Measurements from ENCODE around the gene SERPINA1.
"Not testable (repeated sequence)": the region's sequence is repeated elsewhere in the genome, so short reads cannot be mapped to it uniquely, and the experiment has no call there.

Gene SERPINA1

DNA sequence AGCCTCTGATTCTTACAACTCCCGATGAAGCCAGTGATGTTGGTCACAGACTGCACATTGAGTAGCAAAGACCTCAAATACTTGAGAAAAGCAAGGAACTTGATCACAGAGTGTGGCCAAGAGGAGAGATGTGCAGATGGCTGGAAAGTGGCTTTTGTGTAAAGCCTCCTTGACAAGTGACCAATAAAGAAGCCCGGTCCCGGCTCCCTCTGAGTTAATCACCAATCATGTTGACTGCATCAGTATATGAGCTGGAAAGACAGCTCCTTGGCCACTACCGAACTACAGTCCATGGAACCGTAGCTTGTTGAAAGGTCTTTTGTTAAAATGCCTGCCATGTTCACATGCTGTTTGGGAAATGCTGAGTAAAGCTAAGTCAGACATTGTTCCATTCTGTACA is 41.6 kb downstream of the SERPINA1 start:
- no peaks in the 10 kb centered on the region for H3K36me3 ChIP-seq (ENCODE audit: insufficient read depth, low read depth, low read length)
- no peaks in the 10 kb centered on the region for H3K27me3 ChIP-seq (ENCODE audit: insufficient read depth, low read length)
- H3K4me3 ChIP-seq (ENCODE audit: low read length), result no peak overlapping the region
- no peak overlapping the region for H3K27ac ChIP-seq (ENCODE audit: low read length)
- H3K4me1 ChIP-seq (ENCODE audit: insufficient read depth, low read length), result no peaks in the 10 kb centered on the region
- H3K9ac ChIP-seq (ENCODE audit: low read depth, low read length), result no peak overlapping the region
- no peaks in the 10 kb centered on the region for H3K9me3 ChIP-seq (ENCODE audit: insufficient read depth, low read depth, low read length)

- H3K27me3 ChIP-seq (ENCODE audit: insufficient read depth, low read length); H3K27ac ChIP-seq (ENCODE audit: low read length); H3K9ac ChIP-seq (ENCODE audit: low read depth, low read length); H3K4me3 ChIP-seq (ENCODE audit: low read length); H3K36me3 ChIP-seq (ENCODE audit: insufficient read depth, low read depth, low read length); H3K4me1 ChIP-seq (ENCODE audit: insufficient read depth, low read length); H3K9me3 ChIP-seq (ENCODE audit: insufficient read depth, low read depth, low read length): not testable (repeated sequence)
These were observed 42.2 kb downstream of the SERPINA1 start for GRCh38 chr14:94346065-94346786.

- Histone ChIP-seq H3K27me3 (ENCODE audit: insufficient read depth, low read length) (no peaks in the 10 kb centered on the region), H3K27ac (ENCODE audit: low read length) (no peak overlapping the region), H3K4me3 (ENCODE audit: low read length) (no peak overlapping the region), H3K9ac (ENCODE audit: low read depth, low read length) (no peak overlapping the region), H3K4me1 (ENCODE audit: insufficient read depth, low read length) (no peaks in the 10 kb centered on the region), H3K36me3 (ENCODE audit: insufficient read depth, low read depth, low read length) (no peaks in the 10 kb centered on the region), H3K9me3 (ENCODE audit: insufficient read depth, low read depth, low read length) (no peaks in the 10 kb centered on the region)
These were observed 42.9 kb downstream of the SERPINA1 start for GRCh38 chr14:94345344-94346064.

GRCh38 chr14:94344389-94344788 is 44.0 kb downstream of the SERPINA1 start:
- H3K27ac ChIP-seq (ENCODE audit: low read length), result no peak overlapping the region
- H3K9ac ChIP-seq (ENCODE audit: low read depth, low read length), result no peak overlapping the region
- no peaks in the 10 kb centered on the region for H3K4me1 ChIP-seq (ENCODE audit: insufficient read depth, low read length)
- H3K4me3 ChIP-seq (ENCODE audit: low read length), result no peak overlapping the region
- no peaks in the 10 kb centered on the region for H3K36me3 ChIP-seq (ENCODE audit: insufficient read depth, low read depth, low read length)
- no peaks in the 10 kb centered on the region for H3K9me3 ChIP-seq (ENCODE audit: insufficient read depth, low read depth, low read length)
- H3K27me3 ChIP-seq (ENCODE audit: insufficient read depth, low read length), result no peaks in the 10 kb centered on the region

GRCh38 chr14:94343238-94344005 is 45.0 kb downstream of the SERPINA1 start:
- no peaks in the 10 kb centered on the region for H3K9me3 ChIP-seq (ENCODE audit: insufficient read depth, low read depth, low read length)
- H3K27me3 ChIP-seq (ENCODE audit: insufficient read depth, low read length), result no peaks in the 10 kb centered on the region
- no peaks in the 10 kb centered on the region for H3K36me3 ChIP-seq (ENCODE audit: insufficient read depth, low read depth, low read length)
- H3K4me3 ChIP-seq (ENCODE audit: low read length), result no peak overlapping the region
- no peak overlapping the region for H3K27ac ChIP-seq (ENCODE audit: low read length)
- H3K9ac ChIP-seq (ENCODE audit: low read depth, low read length), result no peak overlapping the region
- H3K4me1 ChIP-seq (ENCODE audit: insufficient read depth, low read length), result no peaks in the 10 kb centered on the region

GRCh38 chr14:94342334-94342934 is 46.0 kb downstream of the SERPINA1 start:
- H3K27me3 ChIP-seq (ENCODE audit: insufficient read depth, low read length), result no peaks in the 10 kb centered on the region
- no peaks in the 10 kb centered on the region for H3K9me3 ChIP-seq (ENCODE audit: insufficient read depth, low read depth, low read length)
- H3K4me3 ChIP-seq (ENCODE audit: low read length), result no peak overlapping the region
- no peaks in the 10 kb centered on the region for H3K4me1 ChIP-seq (ENCODE audit: insufficient read depth, low read length)
- H3K27ac ChIP-seq (ENCODE audit: low read length), result no peak overlapping the region
- no peaks in the 10 kb centered on the region for H3K36me3 ChIP-seq (ENCODE audit: insufficient read depth, low read depth, low read length)
- H3K9ac ChIP-seq (ENCODE audit: low read depth, low read length), result no peak overlapping the region

DNA sequence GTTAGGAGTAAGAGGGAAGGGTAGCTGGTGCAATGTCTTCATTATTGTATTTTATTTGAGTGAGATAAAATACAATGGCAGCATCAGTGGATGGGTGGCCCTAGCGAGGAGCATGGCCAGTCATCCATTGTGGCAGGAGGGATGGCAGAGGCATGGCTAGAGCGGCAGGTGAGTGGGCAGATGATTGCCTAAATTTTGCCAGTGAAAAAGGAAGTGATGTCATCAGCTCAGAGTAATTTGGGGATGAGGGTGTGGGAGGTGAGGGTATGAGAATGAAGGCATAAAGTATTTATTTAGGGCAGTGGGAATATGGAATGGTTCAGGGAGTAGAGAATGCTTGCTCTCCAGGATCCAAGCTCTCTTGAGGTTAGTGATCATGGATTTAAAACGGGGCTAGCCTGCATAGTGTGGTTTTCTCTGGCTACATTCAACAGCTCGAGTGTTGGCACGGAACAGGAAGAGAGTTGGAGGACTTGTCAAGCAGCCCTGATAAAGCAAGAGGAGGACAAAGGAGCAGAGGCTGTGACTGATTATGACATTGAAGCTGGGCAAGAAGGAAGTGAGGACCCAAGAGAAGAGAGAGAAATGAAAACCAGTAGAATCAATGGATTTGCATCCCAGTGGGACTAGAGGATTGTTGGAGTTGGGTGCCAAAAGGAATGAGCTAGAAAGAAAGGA is 46.6 kb downstream of the SERPINA1 start:
- Histone ChIP-seq H3K4me3 (ENCODE audit: low read length) (no peak overlapping the region), H3K27ac (ENCODE audit: low read length) (no peak overlapping the region), H3K9ac (ENCODE audit: low read depth, low read length) (no peak overlapping the region), H3K4me1 (ENCODE audit: insufficient read depth, low read length) (no peaks in the 10 kb centered on the region), H3K36me3 (ENCODE audit: insufficient read depth, low read depth, low read length) (no peaks in the 10 kb centered on the region), H3K27me3 (ENCODE audit: insufficient read depth, low read length) (no peaks in the 10 kb centered on the region), H3K9me3 (ENCODE audit: insufficient read depth, low read depth, low read length) (no peaks in the 10 kb centered on the region)

- Histone ChIP-seq H3K27ac (ENCODE audit: low read length) (no peak overlapping the region), H3K4me3 (ENCODE audit: low read length) (no peak overlapping the region), H3K9ac (ENCODE audit: low read depth, low read length) (no peak overlapping the region), H3K4me1 (ENCODE audit: insufficient read depth, low read length) (no peaks in the 10 kb centered on the region), H3K27me3 (ENCODE audit: insufficient read depth, low read length) (no peaks in the 10 kb centered on the region), H3K36me3 (ENCODE audit: insufficient read depth, low read depth, low read length) (no peaks in the 10 kb centered on the region), H3K9me3 (ENCODE audit: insufficient read depth, low read depth, low read length) (no peaks in the 10 kb centered on the region)
These were observed 47.9 kb downstream of the SERPINA1 start for GRCh38 chr14:94340533-94340932.

DNA sequence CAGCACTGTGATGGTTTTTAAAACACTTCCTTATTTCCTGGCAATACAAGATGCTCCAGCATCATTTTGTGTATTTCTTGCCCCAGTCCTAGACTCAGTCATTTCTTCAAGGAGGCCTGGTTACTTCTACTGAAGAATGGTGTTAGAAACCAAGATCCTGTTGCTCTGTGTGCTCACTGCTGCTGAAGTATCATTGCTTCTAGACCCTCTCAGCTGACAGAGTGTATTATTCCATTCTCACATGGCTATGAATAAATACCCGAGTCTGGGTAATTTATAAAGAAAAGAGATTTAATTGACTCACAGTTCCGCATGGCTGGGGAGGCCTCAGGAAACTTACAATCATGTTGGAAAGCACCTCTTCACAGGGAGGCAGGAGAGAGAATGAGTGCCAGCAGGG is 50.4 kb downstream of the SERPINA1 start:
- H3K27me3 ChIP-seq (ENCODE audit: insufficient read depth, low read length), result no peaks in the 10 kb centered on the region
- H3K4me1 ChIP-seq (ENCODE audit: insufficient read depth, low read length), result no peaks in the 10 kb centered on the region
- H3K4me3 ChIP-seq (ENCODE audit: low read length), result no peak overlapping the region
- no peak overlapping the region for H3K27ac ChIP-seq (ENCODE audit: low read length)
- H3K9ac ChIP-seq (ENCODE audit: low read depth, low read length), result no peak overlapping the region
- no peaks in the 10 kb centered on the region for H3K9me3 ChIP-seq (ENCODE audit: insufficient read depth, low read depth, low read length)
- H3K36me3 ChIP-seq (ENCODE audit: insufficient read depth, low read depth, low read length), result no peaks in the 10 kb centered on the region

DNA sequence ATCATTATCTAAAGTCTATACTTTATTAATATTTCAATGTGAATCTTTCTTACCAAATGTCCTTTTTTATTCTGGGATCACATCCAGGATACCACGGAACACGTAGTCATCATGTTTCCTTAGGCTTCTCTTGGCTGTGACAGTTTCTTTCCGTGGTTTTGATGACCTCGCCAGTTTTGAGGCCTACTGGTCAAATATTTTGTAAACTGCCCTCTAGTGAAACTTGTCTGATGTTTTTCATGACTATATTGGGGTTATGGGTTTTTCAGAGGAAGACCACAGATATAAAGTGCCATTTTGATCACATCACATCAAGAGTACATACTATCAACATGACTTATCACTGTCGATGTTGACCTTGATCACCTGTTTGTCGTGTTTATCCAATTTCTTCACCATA is 51.1 kb downstream of the SERPINA1 start:
- no peaks in the 10 kb centered on the region for H3K4me1 ChIP-seq (ENCODE audit: insufficient read depth, low read length)
- no peak overlapping the region for H3K9ac ChIP-seq (ENCODE audit: low read depth, low read length)
- H3K9me3 ChIP-seq (ENCODE audit: insufficient read depth, low read depth, low read length), result no peaks in the 10 kb centered on the region
- H3K27me3 ChIP-seq (ENCODE audit: insufficient read depth, low read length), result no peaks in the 10 kb centered on the region
- no peak overlapping the region for H3K27ac ChIP-seq (ENCODE audit: low read length)
- H3K36me3 ChIP-seq (ENCODE audit: insufficient read depth, low read depth, low read length), result no peaks in the 10 kb centered on the region
- H3K4me3 ChIP-seq (ENCODE audit: low read length), result no peak overlapping the region

DNA sequence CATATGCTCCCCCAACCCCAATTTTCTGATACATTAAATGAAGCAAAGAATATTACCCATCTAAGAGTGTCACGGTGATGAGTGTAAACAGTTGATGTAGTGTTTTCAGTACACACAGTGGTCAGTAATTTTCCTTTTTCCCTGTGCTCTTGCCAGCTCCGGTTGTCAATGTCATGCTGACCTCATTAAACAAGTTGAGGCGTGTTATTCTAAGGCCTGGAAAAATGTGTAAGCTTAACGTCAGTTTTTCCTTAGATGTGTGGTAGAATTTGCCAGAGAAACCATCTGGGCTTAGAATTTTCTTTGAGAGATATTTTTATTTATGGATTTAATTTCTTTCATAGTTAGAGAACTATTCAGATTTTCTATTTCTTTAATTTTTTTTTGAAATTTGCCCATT is 53.5 kb downstream of the SERPINA1 start:
- H3K4me3 ChIP-seq (ENCODE audit: low read length), result no peak overlapping the region
- H3K27me3 ChIP-seq (ENCODE audit: insufficient read depth, low read length), result no peaks in the 10 kb centered on the region
- H3K9me3 ChIP-seq (ENCODE audit: insufficient read depth, low read depth, low read length), result no peaks in the 10 kb centered on the region
- no peaks in the 10 kb centered on the region for H3K4me1 ChIP-seq (ENCODE audit: insufficient read depth, low read length)
- H3K9ac ChIP-seq (ENCODE audit: low read depth, low read length), result no peak overlapping the region
- no peak overlapping the region for H3K27ac ChIP-seq (ENCODE audit: low read length)
- H3K36me3 ChIP-seq (ENCODE audit: insufficient read depth, low read depth, low read length), result no peaks in the 10 kb centered on the region
